ENCODE measurements around the gene PDF. TPM values are rescaled to one million over a fixed set of nuclear protein-coding genes. Genes with fewer than 3 reads are reported as not detected.
"Not testable (repeated sequence)": the region's sequence is repeated elsewhere in the genome, so short reads cannot be mapped to it uniquely, and the experiment has no call there.

The PDF gene
- total RNA-seq, 4 donors from 2014 or later, result 17.7 to 20.1 (median 18.1) TPM

DNA sequence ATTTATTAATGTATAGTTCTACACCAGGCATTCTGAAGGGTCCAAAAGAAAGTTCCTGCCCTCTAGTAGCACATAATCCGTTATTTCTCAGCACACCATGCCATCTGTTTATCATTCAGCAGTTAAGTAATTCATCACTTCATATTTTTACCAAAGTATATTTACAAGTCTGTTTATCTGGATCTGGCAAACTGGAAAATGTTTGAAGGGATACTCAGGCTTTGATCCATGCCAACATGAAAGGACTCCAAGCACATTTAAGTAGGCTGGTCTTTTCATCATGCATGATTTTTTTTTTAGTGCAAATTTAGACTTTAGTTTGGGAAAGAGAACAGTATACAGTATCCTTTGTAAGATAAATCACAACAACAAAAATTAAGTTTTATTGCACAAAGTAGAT lies 23.3 kb downstream of the PDF start:
- TF ChIP-seq, protein P1, sequence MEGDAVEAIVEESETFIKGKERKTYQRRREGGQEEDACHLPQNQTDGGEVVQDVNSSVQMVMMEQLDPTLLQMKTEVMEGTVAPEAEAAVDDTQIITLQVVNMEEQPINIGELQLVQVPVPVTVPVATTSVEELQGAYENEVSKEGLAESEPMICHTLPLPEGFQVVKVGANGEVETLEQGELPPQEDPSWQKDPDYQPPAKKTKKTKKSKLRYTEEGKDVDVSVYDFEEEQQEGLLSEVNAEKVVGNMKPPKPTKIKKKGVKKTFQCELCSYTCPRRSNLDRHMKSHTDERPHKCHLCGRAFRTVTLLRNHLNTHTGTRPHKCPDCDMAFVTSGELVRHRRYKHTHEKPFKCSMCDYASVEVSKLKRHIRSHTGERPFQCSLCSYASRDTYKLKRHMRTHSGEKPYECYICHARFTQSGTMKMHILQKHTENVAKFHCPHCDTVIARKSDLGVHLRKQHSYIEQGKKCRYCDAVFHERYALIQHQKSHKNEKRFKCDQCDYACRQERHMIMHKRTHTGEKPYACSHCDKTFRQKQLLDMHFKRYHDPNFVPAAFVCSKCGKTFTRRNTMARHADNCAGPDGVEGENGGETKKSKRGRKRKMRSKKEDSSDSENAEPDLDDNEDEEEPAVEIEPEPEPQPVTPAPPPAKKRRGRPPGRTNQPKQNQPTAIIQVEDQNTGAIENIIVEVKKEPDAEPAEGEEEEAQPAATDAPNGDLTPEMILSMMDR (IDR thresholded peaks at IDR 0.05), result no peak
- no peak for TF ChIP-seq POLR2A (IDR thresholded peaks at IDR 0.05)
- intact Hi-C loops (cut with DNase I; ENCODE audit: low total_unique reads), result no loop called here
- DNase-seq (ENCODE audit: low spot score in 2 of 2), result no peak
- H3K4me3 ChIP-seq (ENCODE audit: low read depth, poor library complexity, severe bottlenecking), result no peak overlapping the region
- 48 to 50% methylated on average over 1 of the region's 1 CpG for WGBS, 2 donors

DNA sequence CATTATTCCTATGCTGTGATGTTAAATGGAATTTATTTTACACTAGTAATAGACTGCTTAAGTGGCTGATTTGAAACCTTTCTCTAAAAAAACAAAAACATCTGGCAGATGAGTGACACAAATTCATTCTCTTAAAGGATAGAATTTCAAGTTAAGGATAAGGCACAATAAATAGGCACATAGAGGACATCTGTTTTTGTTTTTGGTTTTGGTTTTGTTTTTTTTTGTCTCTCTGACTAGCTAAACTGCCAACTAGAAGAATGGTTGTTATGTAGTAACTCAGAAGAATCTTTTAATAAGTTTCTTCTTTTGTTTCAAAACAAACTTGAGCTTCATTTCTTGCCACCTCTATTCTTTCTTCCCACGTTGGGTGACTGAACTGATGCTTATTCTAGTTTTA lies 24.4 kb downstream of the PDF start:
- no peak overlapping the region for H3K4me3 ChIP-seq (ENCODE audit: low read depth, poor library complexity, severe bottlenecking)
- TF ChIP-seq POLR2A (IDR thresholded peaks at IDR 0.05), result no peak
- TF ChIP-seq, protein P1 (IDR thresholded peaks at IDR 0.05), result no peak
- intact Hi-C loops (cut with DNase I; ENCODE audit: low total_unique reads), result no loop called here
- no peak for DNase-seq (ENCODE audit: low spot score in 2 of 2)
- WGBS, 2 donors, result 60 to 69% methylated on average over 1 of the region's 1 CpG

DNA sequence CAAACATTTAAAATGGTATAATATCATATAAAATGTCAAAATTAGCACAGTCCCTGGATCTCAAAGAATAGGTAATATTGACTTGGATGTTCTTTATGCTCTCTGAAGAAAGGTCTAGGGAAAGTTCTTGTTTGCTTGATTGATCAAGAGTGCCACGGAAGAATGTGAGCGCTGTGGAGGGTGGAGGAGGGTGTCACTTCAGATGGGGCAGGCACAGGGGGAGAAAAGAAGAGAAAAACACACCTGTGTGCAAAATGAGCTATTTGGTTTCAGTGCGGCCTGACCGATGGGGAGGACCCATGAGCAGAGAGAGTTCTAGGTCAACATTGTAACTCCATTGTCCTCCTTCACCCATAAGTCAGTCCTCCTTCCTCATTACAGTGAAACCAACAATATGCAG lies 28.1 kb downstream of the PDF start:
- WGBS, 2 donors, result 91 to 96% methylated on average over 4 of the region's 4 CpGs
- intact Hi-C loops (cut with DNase I; ENCODE audit: low total_unique reads), result no loop called here
- H3K4me3 ChIP-seq (ENCODE audit: low read depth, poor library complexity, severe bottlenecking), result no peak overlapping the region
- peak in 1 of 2 donors; percentile 34 for DNase-seq (ENCODE audit: low spot score in 2 of 2)
- TF ChIP-seq, protein P1 (IDR thresholded peaks at IDR 0.05), result no peak
- no peak for TF ChIP-seq POLR2A (IDR thresholded peaks at IDR 0.05)

DNA sequence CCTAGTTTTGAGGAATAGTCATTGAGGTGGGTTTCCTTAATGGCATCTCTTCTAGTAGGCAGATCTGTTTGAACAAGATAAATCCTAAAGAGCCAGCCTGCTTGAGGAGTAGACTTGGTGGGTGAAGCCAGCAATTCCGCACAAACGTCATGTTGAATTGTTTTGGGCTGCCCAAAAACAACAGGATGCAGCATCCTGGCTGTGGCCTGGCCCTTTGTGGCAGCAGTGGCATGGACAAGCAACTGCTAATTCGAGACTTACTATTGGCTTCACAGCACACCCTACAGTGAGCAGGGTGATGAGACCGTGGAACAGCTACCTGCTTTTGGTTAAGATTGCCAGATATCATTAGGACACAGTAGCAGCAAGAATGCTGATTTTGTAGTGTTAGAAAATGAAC lies 28.5 kb downstream of the PDF start:
- intact Hi-C loops (cut with DNase I; ENCODE audit: low total_unique reads), result no loop called here
- 78 to 87% methylated on average over 4 of the region's 4 CpGs for WGBS, 2 donors

DNA sequence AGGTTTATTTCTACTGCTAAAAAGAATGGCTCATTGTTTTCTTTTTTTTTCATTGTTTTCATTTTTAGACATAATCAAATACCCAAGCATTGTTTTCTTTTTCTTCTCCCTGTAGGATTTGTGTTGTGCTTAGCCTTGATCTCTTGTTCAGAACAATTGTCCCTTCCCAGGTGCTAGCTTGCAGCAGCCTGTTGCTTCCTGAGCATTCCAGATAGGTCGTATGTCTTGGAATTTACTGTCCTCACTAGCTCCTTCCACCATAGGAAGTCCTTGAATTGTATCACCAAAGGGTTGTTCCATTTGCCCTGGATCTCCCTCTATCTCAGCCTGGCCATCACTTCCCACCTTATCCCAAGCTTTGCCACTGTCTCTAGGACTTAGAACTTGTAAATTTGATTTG lies 29.2 kb downstream of the PDF start:
- intact Hi-C loops (cut with DNase I; ENCODE audit: low total_unique reads), result no loop called here
- WGBS, 2 donors, result 50% methylated on average over 1 of the region's 1 CpG
- no peak for TF ChIP-seq POLR2A (IDR thresholded peaks at IDR 0.05)
- TF ChIP-seq, protein P1 (IDR thresholded peaks at IDR 0.05), result no peak
- H3K4me3 ChIP-seq (ENCODE audit: low read depth, poor library complexity, severe bottlenecking), result no peak overlapping the region
- no peak for DNase-seq (ENCODE audit: low spot score in 2 of 2)

More for the DNA sequence above, 28.5 kb downstream of the PDF start:
- no peak overlapping the region for H3K4me3 ChIP-seq (ENCODE audit: low read depth, poor library complexity, severe bottlenecking)
- DNase-seq (ENCODE audit: low spot score in 2 of 2), result peak in 1 of 2 donors; percentile 45
- TF ChIP-seq POLR2A (IDR thresholded peaks at IDR 0.05), result no peak
- TF ChIP-seq, protein P1 (IDR thresholded peaks at IDR 0.05), result no peak

DNA sequence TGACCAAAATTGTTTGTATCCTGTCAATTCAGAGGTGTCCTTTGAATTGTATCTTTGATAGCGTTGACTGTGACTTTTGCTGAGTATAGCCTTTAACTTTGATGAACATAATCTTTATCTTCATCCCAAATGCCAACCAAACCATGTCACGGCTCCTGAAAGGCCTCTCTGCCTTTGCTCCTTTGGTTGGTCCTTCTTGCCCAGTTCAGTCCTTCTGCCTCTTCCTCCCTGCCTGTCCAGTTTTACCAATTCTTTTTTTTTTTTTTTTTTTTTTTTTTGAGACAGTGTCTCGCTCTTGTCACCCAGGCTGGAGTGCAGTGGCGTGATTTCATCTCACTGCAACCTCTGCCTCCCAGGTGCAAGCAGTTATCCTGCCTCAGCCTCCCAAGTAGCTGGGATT lies 32.1 kb downstream of the PDF start:
- WGBS, 2 donors, result 91 to 96% methylated on average over 4 of the region's 4 CpGs
- TF ChIP-seq POLR2A (IDR thresholded peaks at IDR 0.05), result no peak
- TF ChIP-seq, protein P1 (IDR thresholded peaks at IDR 0.05), result no peak
- DNase-seq (ENCODE audit: low spot score in 2 of 2), result no peak
- intact Hi-C loops (cut with DNase I; ENCODE audit: low total_unique reads), result no loop called here
- no peak overlapping the region for H3K4me3 ChIP-seq (ENCODE audit: low read depth, poor library complexity, severe bottlenecking)

DNA sequence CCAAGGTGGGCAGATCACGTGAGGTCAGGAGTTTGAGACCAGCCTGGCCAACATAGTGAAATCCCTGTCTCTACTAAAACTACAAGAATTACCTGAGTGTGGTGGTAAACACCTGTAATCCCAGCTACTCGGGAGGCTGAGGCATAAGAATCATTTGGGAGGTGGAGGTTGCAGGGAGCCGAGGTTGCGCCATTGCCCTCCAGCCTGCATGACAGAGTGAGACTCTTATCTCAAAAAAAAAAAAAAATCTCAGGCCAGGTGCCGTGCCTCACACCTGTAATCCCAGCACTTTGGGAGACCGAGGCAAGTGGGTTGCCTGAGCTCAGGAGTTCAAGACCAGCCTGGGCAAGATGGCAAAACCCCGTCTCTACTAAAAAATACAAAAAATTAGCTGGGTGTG lies 33.6 kb downstream of the PDF start:
- WGBS, 2 donors, result 93 to 94% methylated on average over 7 of the region's 7 CpGs
- DNase-seq (ENCODE audit: low spot score in 2 of 2); H3K4me3 ChIP-seq (ENCODE audit: low read depth, poor library complexity, severe bottlenecking); intact Hi-C loops (cut with DNase I; ENCODE audit: low total_unique reads): not testable (repeated sequence)
